ENCODE measurements around the gene ANKRD55. TPM values are rescaled to one million over a fixed set of nuclear protein-coding genes. Genes with fewer than 3 reads are reported as not detected.

Gene ANKRD55
- total RNA-seq, 1 experiment from 2014 or later = not detected

GRCh38 chr5:56070851-56071465 is 162.2 kb downstream of the ANKRD55 start:
- Histone ChIP-seq H3K79me2 (ENCODE audit: low read length) (no peaks in the 10 kb centered on the region), H3K9ac (ENCODE audit: low read length) (no peak overlapping the region), H3K4me2 (ENCODE audit: low read length) (no peak overlapping the region), H3F3A (ENCODE audit: low read length, unreplicated experiment) (no peaks in the 10 kb centered on the region), H3K4me1 (ENCODE audit: insufficient read depth, low read length) (no peaks in the 10 kb centered on the region), H3K9me2 (replicated peaks; ENCODE audit: low read length) (no peaks in the 10 kb centered on the region), H3K27ac (ENCODE audit: low read length) (no peak overlapping the region), H3K27me3 (ENCODE audit: low read length) (no peaks in the 10 kb centered on the region), H3K9me3 (ENCODE audit: low read length) (no peaks in the 10 kb centered on the region), H3K4me3 (ENCODE audit: low read length) (no peak overlapping the region), H3K36me3 (ENCODE audit: low read depth, low read length) (no peaks in the 10 kb centered on the region), H2AFZ (ENCODE audit: low read length) (no peak overlapping the region), H4K20me1 (ENCODE audit: low read length) (no peaks in the 10 kb centered on the region)
- DNase-seq = no peak
- intact Hi-C loops (cut with micrococcal nuclease) = no loop called here
- BruUV-seq (replicated peaks) = no TSS peak
- POLR2A ChIA-PET (ENCODE audit: unreplicated experiment) = no interaction called here
- ATAC-seq = no peak
- CTCF ChIA-PET = interaction anchor here (0.6 kb wide), 1 partner anchor 1174 kb away, joined by 3 read pairs; no protein-coding TSS in a partner anchor
- no peak for TF ChIP-seq EZH2phosphoT487 (IDR thresholded peaks at IDR 0.05; ENCODE audit: borderline replicate concordance, low read length)
- TF ChIP-seq CTCF (conservative IDR thresholded peaks at IDR 0.05; ENCODE audit: low read depth, low read length) = no peak
- no peak for TF ChIP-seq EZH2 (IDR thresholded peaks at IDR 0.05; ENCODE audit: low read length, unreplicated experiment)

- CTCF ChIA-PET = no interaction called here
- H3K79me2 ChIP-seq (ENCODE audit: low read length) = no peaks in the 10 kb centered on the region
- no peaks in the 10 kb centered on the region; the same call in 1 of the 2 replicates for H3K4me1 ChIP-seq (ENCODE audit: insufficient read depth, low read length)
- no peaks in the 10 kb centered on the region for H4K20me1 ChIP-seq (ENCODE audit: low read length)
- no peaks in the 10 kb centered on the region for H3K27me3 ChIP-seq (ENCODE audit: low read length)
- no peak overlapping the region for H3K4me3 ChIP-seq (ENCODE audit: low read length)
- H3F3A ChIP-seq (ENCODE audit: low read length, unreplicated experiment) = no peaks in the 10 kb centered on the region
- H3K4me2 ChIP-seq (ENCODE audit: low read length) = no peak overlapping the region
- no peak overlapping the region for H3K27ac ChIP-seq (ENCODE audit: low read length)
- H3K9me3 ChIP-seq (ENCODE audit: low read length) = no peaks in the 10 kb centered on the region
- no peaks in the 10 kb centered on the region for H3K9me2 ChIP-seq (replicated peaks; ENCODE audit: low read length)
- ATAC-seq = no peak
- no TSS peak for BruUV-seq (replicated peaks)
- intact Hi-C loops (cut with micrococcal nuclease) = no loop called here
- TF ChIP-seq CTCF (conservative IDR thresholded peaks at IDR 0.05; ENCODE audit: low read depth, low read length) = no peak
- DNase-seq = no peak
- H2AFZ ChIP-seq (ENCODE audit: low read length) = no peak overlapping the region
- no peaks in the 10 kb centered on the region for H3K36me3 ChIP-seq (ENCODE audit: low read depth, low read length)
- H3K9ac ChIP-seq (ENCODE audit: low read length) = no peak overlapping the region
- POLR2A ChIA-PET (ENCODE audit: unreplicated experiment) = no interaction called here
These were observed 163.4 kb downstream of the ANKRD55 start for GRCh38 chr5:56069652-56070226.

GRCh38 chr5:56066931-56067450 is 166.1 kb downstream of the ANKRD55 start:
- no peak for TF ChIP-seq CTCF (conservative IDR thresholded peaks at IDR 0.05; ENCODE audit: low read depth, low read length)
- TF ChIP-seq EZH2 (IDR thresholded peaks at IDR 0.05; ENCODE audit: low read length, unreplicated experiment) = no peak
- no peak for TF ChIP-seq EZH2phosphoT487 (IDR thresholded peaks at IDR 0.05; ENCODE audit: borderline replicate concordance, low read length)
- no peaks in the 10 kb centered on the region for H3K36me3 ChIP-seq (ENCODE audit: low read depth, low read length)
- no peak overlapping the region for H3K4me3 ChIP-seq (ENCODE audit: low read length)
- BruUV-seq (replicated peaks) = no TSS peak
- no peaks in the 10 kb centered on the region for H3K9me3 ChIP-seq (ENCODE audit: low read length)
- no peaks in the 10 kb centered on the region for H3F3A ChIP-seq (ENCODE audit: low read length, unreplicated experiment)
- ATAC-seq (no peak), DNase-seq (no peak)
- no peak overlapping the region for H3K27ac ChIP-seq (ENCODE audit: low read length)
- H3K27me3 ChIP-seq (ENCODE audit: low read length) = no peaks in the 10 kb centered on the region
- no peaks in the 10 kb centered on the region for H3K9me2 ChIP-seq (replicated peaks; ENCODE audit: low read length)
- H3K79me2 ChIP-seq (ENCODE audit: low read length) = no peaks in the 10 kb centered on the region
- intact Hi-C loops (cut with micrococcal nuclease) = no loop called here
- ChIA-PET POLR2A (ENCODE audit: unreplicated experiment) (no interaction called here), CTCF (no interaction called here)
- no peak overlapping the region for H3K9ac ChIP-seq (ENCODE audit: low read length)
- H3K4me1 ChIP-seq (ENCODE audit: insufficient read depth, low read length) = no peaks in the 10 kb centered on the region; the same call in 1 of the 2 replicates
- H2AFZ ChIP-seq (ENCODE audit: low read length) = no peak overlapping the region
- no peaks in the 10 kb centered on the region for H4K20me1 ChIP-seq (ENCODE audit: low read length)
- no peak overlapping the region for H3K4me2 ChIP-seq (ENCODE audit: low read length)
